Measurements from ENCODE around the gene SRSF2.

SRSF2 gene

GRCh38 chr17:76716146-76716838, 20.8 kb downstream of the SRSF2 start:
- POLR2A ChIA-PET: interaction anchor here (0.8 to 3.0 kb wide), 8 partner anchors 10 to 159 kb away, joined by 3 to 12 read pairs (median 4); partner anchors contain the start of genes MFSD11 and SRSF2
- CTCF ChIA-PET: no interaction called here
- DNase-seq (ENCODE audit: extremely low spot score): no peak
- TF ChIP-seq PKNOX1 (IDR thresholded peaks at IDR 0.05): no peak
- no peak for TF ChIP-seq LEF1 (IDR thresholded peaks at IDR 0.05; ENCODE audit: borderline replicate concordance)
- TF ChIP-seq FOXM1 (IDR thresholded peaks at IDR 0.05; ENCODE audit: borderline replicate concordance): no peak
- no peak for TF ChIP-seq BHLHE40 (IDR thresholded peaks at IDR 0.05; ENCODE audit: borderline replicate concordance)
- no peak for TF ChIP-seq SUZ12 (IDR thresholded peaks at IDR 0.05)
- no peak for TF ChIP-seq NFRKB (IDR thresholded peaks at IDR 0.05)
- no peak for TF ChIP-seq SP1 (IDR thresholded peaks at IDR 0.05)
- no peak for TF ChIP-seq FOXK2 (IDR thresholded peaks at IDR 0.05)
- TF ChIP-seq CTBP1 (IDR thresholded peaks at IDR 0.05; ENCODE audit: borderline replicate concordance): no peak
- TF ChIP-seq ELF4 (IDR thresholded peaks at IDR 0.05): no peak
- no peak for TF ChIP-seq ARNT (IDR thresholded peaks at IDR 0.05)
- no peak for TF ChIP-seq TARDBP (IDR thresholded peaks at IDR 0.05)
- no peak for TF ChIP-seq ZNF384 (IDR thresholded peaks at IDR 0.05)

- TF ChIP-seq NFRKB (IDR thresholded peaks at IDR 0.05) (no peak), HDGF (IDR thresholded peaks at IDR 0.05; ENCODE audit: borderline replicate concordance) (no peak), ELF4 (IDR thresholded peaks at IDR 0.05) (no peak), FOXK2 (IDR thresholded peaks at IDR 0.05) (no peak), CTBP1 (IDR thresholded peaks at IDR 0.05; ENCODE audit: borderline replicate concordance) (no peak), SP1 (IDR thresholded peaks at IDR 0.05) (no peak), BHLHE40 (IDR thresholded peaks at IDR 0.05; ENCODE audit: borderline replicate concordance) (no peak), TARDBP (IDR thresholded peaks at IDR 0.05) (no peak), FOXA1 (IDR thresholded peaks at IDR 0.05) (no peak), ARNT (IDR thresholded peaks at IDR 0.05) (no peak), SUZ12 (IDR thresholded peaks at IDR 0.05) (no peak), L3MBTL2 (conservative IDR thresholded peaks at IDR 0.05) (no peak), LEF1 (IDR thresholded peaks at IDR 0.05; ENCODE audit: borderline replicate concordance) (no peak), FOXM1 (IDR thresholded peaks at IDR 0.05; ENCODE audit: borderline replicate concordance) (no peak), ZNF384 (IDR thresholded peaks at IDR 0.05) (no peak), PKNOX1 (IDR thresholded peaks at IDR 0.05) (no peak)
- no peak for DNase-seq (ENCODE audit: extremely low spot score)
- POLR2A ChIA-PET: interaction anchor here (1.9 kb wide), 1 partner anchor 34 kb away, joined by 4 read pairs; no protein-coding TSS in a partner anchor
- CTCF ChIA-PET: interaction anchor here (0.6 to 1.5 kb wide), 5 partner anchors 9 to 34 kb away, joined by 3 to 7 read pairs (median 3); partner anchors contain the start of genes JMJD6 and METTL23
Observed at GRCh38 chr17:76715496-76715830, 21.7 kb downstream of the SRSF2 start.

GRCh38 chr17:76714822-76715495, 22.2 kb downstream of the SRSF2 start:
- POLR2A ChIA-PET: interaction anchor here (1.5 to 4.4 kb wide), 3 partner anchors 19 to 34 kb away, joined by 3 to 29 read pairs (median 4); partner anchors contain the start of genes MFSD11 and SRSF2
- TF ChIP-seq ELF4 (IDR thresholded peaks at IDR 0.05) (no peak), ARNT (IDR thresholded peaks at IDR 0.05) (no peak), LEF1 (IDR thresholded peaks at IDR 0.05; ENCODE audit: borderline replicate concordance) (no peak), NFRKB (IDR thresholded peaks at IDR 0.05) (no peak), FOXM1 (IDR thresholded peaks at IDR 0.05; ENCODE audit: borderline replicate concordance) (no peak), TARDBP (IDR thresholded peaks at IDR 0.05) (no peak), SUZ12 (IDR thresholded peaks at IDR 0.05) (no peak), PKNOX1 (IDR thresholded peaks at IDR 0.05) (no peak), ZNF384 (IDR thresholded peaks at IDR 0.05) (no peak), FOXK2 (IDR thresholded peaks at IDR 0.05) (no peak)

GRCh38 chr17:76714336-76714735, 22.8 kb downstream of the SRSF2 start:
- POLR2A ChIA-PET: interaction anchor here (0.9 to 4.4 kb wide), 7 partner anchors 12 to 157 kb away, joined by 3 to 29 read pairs (median 4); partner anchors contain the start of genes JMJD6, METTL23, MFSD11 and SRSF2
- no peak for DNase-seq (ENCODE audit: extremely low spot score)
- CTCF ChIA-PET: interaction anchor here (0.6 to 1.8 kb wide), 10 partner anchors 10 to 205 kb away, joined by 3 to 8 read pairs (median 4); partner anchors contain the start of genes JMJD6 and METTL23
- no peak for TF ChIP-seq TARDBP (IDR thresholded peaks at IDR 0.05)
- TF ChIP-seq FOXK2 (IDR thresholded peaks at IDR 0.05): no peak
- no peak for TF ChIP-seq SP1 (IDR thresholded peaks at IDR 0.05)
- no peak for TF ChIP-seq BHLHE40 (IDR thresholded peaks at IDR 0.05; ENCODE audit: borderline replicate concordance)
- no peak for TF ChIP-seq ZNF384 (IDR thresholded peaks at IDR 0.05)
- no peak for TF ChIP-seq CTBP1 (IDR thresholded peaks at IDR 0.05; ENCODE audit: borderline replicate concordance)
- no peak for TF ChIP-seq FOXM1 (IDR thresholded peaks at IDR 0.05; ENCODE audit: borderline replicate concordance)
- no peak for TF ChIP-seq HDGF (IDR thresholded peaks at IDR 0.05; ENCODE audit: borderline replicate concordance)

More at GRCh38 chr17:76714822-76715495, 22.2 kb downstream of the SRSF2 start:
- CTCF ChIA-PET: interaction anchor here (1.1 to 1.5 kb wide), 4 partner anchors 11 to 52 kb away, joined by 3 to 4 read pairs (median 4); partner anchors contain the start of genes JMJD6 and METTL23
- DNase-seq (ENCODE audit: extremely low spot score): no peak

GRCh38 chr17:76713765-76714164, 23.4 kb downstream of the SRSF2 start:
- POLR2A ChIA-PET: interaction anchor here (0.9 to 4.4 kb wide), 7 partner anchors 13 to 156 kb away, joined by 3 to 29 read pairs (median 4); partner anchors contain the start of genes JMJD6, METTL23, MFSD11 and SRSF2
- TF ChIP-seq SUZ12 (IDR thresholded peaks at IDR 0.05) (no peak), TARDBP (IDR thresholded peaks at IDR 0.05) (no peak), L3MBTL2 (conservative IDR thresholded peaks at IDR 0.05) (no peak), FOXA1 (IDR thresholded peaks at IDR 0.05) (no peak), ELF4 (IDR thresholded peaks at IDR 0.05) (no peak), ZNF384 (IDR thresholded peaks at IDR 0.05) (no peak), FOXM1 (IDR thresholded peaks at IDR 0.05; ENCODE audit: borderline replicate concordance) (no peak), HDGF (IDR thresholded peaks at IDR 0.05; ENCODE audit: borderline replicate concordance) (no peak), CTBP1 (IDR thresholded peaks at IDR 0.05; ENCODE audit: borderline replicate concordance) (no peak), NFRKB (IDR thresholded peaks at IDR 0.05) (no peak), PKNOX1 (IDR thresholded peaks at IDR 0.05) (no peak), ARNT (IDR thresholded peaks at IDR 0.05) (no peak), BHLHE40 (IDR thresholded peaks at IDR 0.05; ENCODE audit: borderline replicate concordance) (no peak), LEF1 (IDR thresholded peaks at IDR 0.05; ENCODE audit: borderline replicate concordance) (no peak), FOXK2 (IDR thresholded peaks at IDR 0.05) (no peak), SP1 (IDR thresholded peaks at IDR 0.05) (no peak)

More at GRCh38 chr17:76713765-76714164, 23.4 kb downstream of the SRSF2 start:
- CTCF ChIA-PET: interaction anchor here (0.6 to 1.8 kb wide), 9 partner anchors 9 to 204 kb away, joined by 3 to 8 read pairs (median 4); no protein-coding TSS in a partner anchor
- DNase-seq (ENCODE audit: extremely low spot score): no peak

Data from HEK293T (cell line).